ENCODE measurements around the gene FBN1.

- TF ChIP-seq POLR2AphosphoS5 (IDR thresholded peaks at IDR 0.05) (no peak), CTCF (IDR thresholded peaks at IDR 0.05) (no peak), POLR2A (IDR thresholded peaks at IDR 0.05) (no peak)
Measured at GRCh38 chr15:48590723-48591122, 54.8 kb downstream of the FBN1 start.
